GM12891 (cell line): ENCODE data around the gene TAS2R38.
"Not testable (repeated sequence)": the region's sequence is repeated elsewhere in the genome, so short reads cannot be mapped to it uniquely, and the experiment has no call there.

Experiments used
- DNase-seq: peaks from one replicate; pipeline ENCODE4 v3.0.0; 2011; ENCODE audit warnings: low spot score; ENCODE audit not compliant: insufficient read length
- FAIRE-seq: peaks from 2 replicates; lab custom pipeline; 2011; peaks lifted over from hg19 to GRCh38; lab: Jason Lieb, UNC
- PAX5 ChIP-seq: IDR thresholded peaks from 2 replicates; pipeline ENCODE4 v1.6.1; 2011; ENCODE audit warnings: low read length, moderate library complexity, mild to moderate bottlenecking; ENCODE audit not compliant: insufficient read depth, severe bottlenecking
- POLR2A ChIP-seq: IDR thresholded peaks from 2 replicates; pipeline ENCODE4 v1.6.1; 2011; ENCODE audit warnings: low read depth, low read length, control low read depth
- POLR2AphosphoS5 ChIP-seq: IDR thresholded peaks from 2 replicates; pipeline ENCODE4 v1.6.1; 2011; ENCODE audit warnings: low read depth, low read length, control low read depth
- POU2F2 ChIP-seq: IDR thresholded peaks from 2 replicates; pipeline ENCODE4 v1.6.1; 2011; ENCODE audit warnings: low read depth, mild to moderate bottlenecking, control low read depth, low read length, moderate library complexity
- SPI1 ChIP-seq: IDR thresholded peaks from 2 replicates; pipeline ENCODE4 v1.6.1; 2011; ENCODE audit warnings: low read depth, low read length, control low read depth
- TAF1 ChIP-seq: IDR thresholded peaks from 2 replicates; pipeline ENCODE4 v1.6.1; 2011; ENCODE audit warnings: low read depth, low read length, control low read depth

The TAS2R38 gene

GRCh38 chr7:142000244-142000643 is 26.7 kb upstream of the TAS2R38 start:
- FAIRE-seq: no peak
- no peak for TF ChIP-seq POLR2A
- TF ChIP-seq PAX5: no peak
- no peak for TF ChIP-seq TAF1
- TF ChIP-seq POU2F2: no peak
- TF ChIP-seq SPI1: no peak
- no peak for TF ChIP-seq POLR2AphosphoS5
- DNase-seq: no peak

GRCh38 chr7:141999058-141999623 is 25.6 kb upstream of the TAS2R38 start:
- no peak for DNase-seq
- no peak for FAIRE-seq
- TF ChIP-seq TAF1: no peak
- TF ChIP-seq POLR2AphosphoS5: no peak
- no peak for TF ChIP-seq PAX5
- no peak for TF ChIP-seq POU2F2
- no peak for TF ChIP-seq SPI1
- no peak for TF ChIP-seq POLR2A

DNA sequence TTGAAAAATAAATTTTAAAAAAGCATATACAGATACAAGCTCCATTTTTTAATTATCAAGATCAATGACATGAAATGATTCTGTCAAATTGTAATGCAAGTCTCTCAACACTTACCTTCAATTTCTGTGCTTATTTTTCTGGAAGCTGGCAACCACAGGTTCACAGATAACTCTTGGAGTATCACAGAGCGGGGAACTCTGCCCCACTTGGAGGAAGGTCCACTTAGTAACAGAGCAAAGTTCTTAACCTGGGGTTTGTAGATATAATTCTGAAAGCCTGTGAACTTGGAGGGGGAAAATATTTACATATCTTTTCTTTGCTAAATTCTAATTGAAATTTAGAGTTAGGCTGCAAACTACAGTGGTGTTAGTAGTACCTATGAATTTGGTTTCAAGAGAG is 19.8 kb upstream of the TAS2R38 start:
- TF ChIP-seq PAX5 (no peak), SPI1 (no peak), POLR2AphosphoS5 (no peak), POU2F2 (no peak), TAF1 (no peak), POLR2A (no peak)

DNA sequence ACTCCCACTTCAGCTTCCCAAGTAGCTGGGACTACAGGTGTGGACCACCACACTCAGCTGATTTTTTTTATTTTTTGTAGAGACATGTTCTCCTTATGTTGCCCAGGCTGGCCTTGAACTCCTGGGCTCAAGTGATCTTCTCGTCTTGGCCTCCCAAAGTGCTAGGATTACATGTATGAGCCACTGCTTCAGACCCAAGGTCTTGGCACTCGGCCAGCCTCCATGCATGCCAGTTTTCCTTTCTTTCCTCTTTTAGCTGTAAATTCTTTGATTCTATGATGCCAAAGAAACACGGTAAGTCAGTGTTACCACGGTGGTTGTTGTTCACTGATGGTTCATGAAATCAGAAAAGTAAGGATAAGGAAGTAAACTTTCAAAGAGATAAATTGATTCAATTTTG is 19.1 kb upstream of the TAS2R38 start:
- no peak for FAIRE-seq

More for the DNA sequence above, 19.8 kb upstream of the TAS2R38 start:
- no peak for FAIRE-seq
- no peak for DNase-seq

GRCh38 chr7:141992156-141992555 is 18.6 kb upstream of the TAS2R38 start:
- no peak for FAIRE-seq
- TF ChIP-seq SPI1 (no peak), PAX5 (no peak), TAF1 (no peak), POLR2AphosphoS5 (no peak), POLR2A (no peak), POU2F2 (no peak)
- DNase-seq: no peak

More for the DNA sequence above, 19.1 kb upstream of the TAS2R38 start:
- TF ChIP-seq TAF1 (no peak), POLR2A (no peak), POLR2AphosphoS5 (no peak), SPI1 (no peak), PAX5 (no peak), POU2F2 (no peak)
- no peak for DNase-seq

GRCh38 chr7:141991140-141991539 is 17.6 kb upstream of the TAS2R38 start:
- DNase-seq (no peak), FAIRE-seq (no peak)

GRCh38 chr7:141990011-141990725 is 16.6 kb upstream of the TAS2R38 start:
- TF ChIP-seq POU2F2 (no peak), TAF1 (no peak), POLR2A (no peak), PAX5 (no peak), POLR2AphosphoS5 (no peak), SPI1 (no peak)
- DNase-seq (no peak), FAIRE-seq (no peak)

More at GRCh38 chr7:141991140-141991539, 17.6 kb upstream of the TAS2R38 start:
- TF ChIP-seq POLR2AphosphoS5: no peak
- TF ChIP-seq TAF1: no peak
- no peak for TF ChIP-seq POLR2A
- TF ChIP-seq SPI1: no peak
- no peak for TF ChIP-seq POU2F2
- no peak for TF ChIP-seq PAX5

DNA sequence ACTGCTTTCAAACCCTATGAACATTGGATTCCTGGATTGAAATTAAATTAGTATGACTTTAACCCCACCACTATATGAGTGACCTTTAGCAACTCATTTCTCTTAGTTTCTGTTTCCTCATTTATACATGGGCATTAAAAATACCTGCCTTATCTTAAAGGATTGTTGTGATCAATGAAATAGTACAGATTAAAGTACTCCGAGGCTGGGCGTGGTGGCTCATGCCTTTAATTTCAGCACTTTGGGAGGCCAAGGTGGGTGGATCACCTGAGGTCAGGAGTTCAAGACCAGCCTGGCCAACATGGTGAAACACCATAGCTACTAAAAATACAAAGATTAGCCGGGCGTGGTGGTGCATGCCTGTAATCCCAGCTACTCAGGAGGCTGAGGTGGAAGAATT is 14.2 kb upstream of the TAS2R38 start:
- DNase-seq, FAIRE-seq: not testable (repeated sequence)

DNA sequence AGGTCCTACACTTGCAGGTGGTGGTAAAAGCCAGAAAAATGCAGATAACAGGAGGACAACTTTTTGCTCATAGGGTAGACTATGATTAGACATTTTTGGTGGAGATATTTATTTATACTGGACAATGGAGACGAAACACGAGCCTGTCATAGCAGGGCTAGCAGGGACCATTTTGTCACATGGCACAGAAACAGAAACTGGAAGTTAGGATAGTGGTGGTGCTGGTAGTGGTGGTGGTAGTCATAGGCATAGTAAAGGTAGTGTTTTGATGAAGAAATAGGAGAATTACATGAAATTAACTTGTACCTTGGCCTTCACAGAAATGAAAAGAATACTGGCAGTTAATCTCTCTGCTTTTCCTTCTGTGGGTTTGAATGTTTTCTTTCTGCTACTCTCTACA is 13.3 kb upstream of the TAS2R38 start:
- FAIRE-seq (no peak), DNase-seq (no peak)
- TF ChIP-seq POLR2AphosphoS5 (no peak), PAX5 (no peak), POU2F2 (no peak), SPI1 (no peak), POLR2A (no peak), TAF1 (no peak)

- not testable (repeated sequence) for DNase-seq, FAIRE-seq
Observed at GRCh38 chr7:141985926-141986325, 12.4 kb upstream of the TAS2R38 start.

GRCh38 chr7:141979568-141979967 is 6.0 kb upstream of the TAS2R38 start:
- no peak for DNase-seq
- TF ChIP-seq TAF1 (no peak), SPI1 (no peak), PAX5 (no peak), POLR2A (no peak), POU2F2 (no peak), POLR2AphosphoS5 (no peak)
- no peak for FAIRE-seq
